MM.1S (cell line): ENCODE data around the gene RASA1.
A peak's percentile ranks its signal among the peaks of the same experiment; 100 is the strongest.

Source experiments
- DNase-seq: peaks from one replicate; pipeline ENCODE4 v3.0.0-alpha.2; 2015
- H2AFZ ChIP-seq: fragments of 300-600 bp; sonication (generic); 2 replicates; pipeline ENCODE4 v1.6.0; 2016; ENCODE audit warnings: antibody characterized with exemption, low read length
- H3F3A ChIP-seq: fragments of 300-600 bp; sonication (generic); 2 replicates; pipeline ENCODE4 v1.6.1; 2016; ENCODE audit warnings: mild to moderate bottlenecking, antibody characterized with exemption, low read length, moderate library complexity, mixed read lengths; ENCODE audit not compliant: insufficient read depth
- H3K27ac ChIP-seq: fragments of 300-600 bp; sonication (generic); 2 replicates; pipeline ENCODE4 v1.5.1; 2016; ENCODE audit warnings: mild to moderate bottlenecking, low read length
- H3K27me3 ChIP-seq: fragments of 300-600 bp; sonication (generic); replicated peaks from 2 replicates; pipeline ENCODE4 v1.6.0; 2016; ENCODE audit warnings: low read length; ENCODE audit not compliant: insufficient read depth
- H3K36me3 ChIP-seq: fragments of 300-600 bp; sonication (generic); replicated peaks from 2 replicates; pipeline ENCODE4 v1.6.1; 2016; ENCODE audit warnings: mild to moderate bottlenecking, low read length, mixed read lengths; ENCODE audit not compliant: insufficient read depth
- H3K4me1 ChIP-seq: fragments of 300-600 bp; sonication (generic); 2 replicates; pipeline ENCODE4 v1.6.1; 2016; ENCODE audit warnings: low read length, mixed read lengths
- H3K4me2 ChIP-seq: fragments of 300-600 bp; sonication (generic); 2 replicates; pipeline ENCODE4 v1.6.0; 2016; ENCODE audit warnings: low read depth, low read length
- H3K4me3 ChIP-seq: fragments of 300-600 bp; sonication (generic); 2 replicates; pipeline ENCODE4 v1.5.1; 2016; ENCODE audit warnings: low read length, mixed read lengths
- H3K79me2 ChIP-seq: fragments of 300-600 bp; sonication (generic); 2 replicates; pipeline ENCODE4 v1.6.1; 2016; ENCODE audit warnings: mixed run types, low read length, mixed read lengths
- H3K9ac ChIP-seq: fragments of 300-600 bp; sonication (generic); 2 replicates; pipeline ENCODE4 v1.6.1; 2016; ENCODE audit warnings: low read length, mixed read lengths
- H3K9me2 ChIP-seq: fragments of 300-600 bp; sonication (generic); replicated peaks from 2 replicates; pipeline ENCODE4 v1.6.1; 2016; ENCODE audit warnings: mild to moderate bottlenecking, low read length, mixed read lengths; ENCODE audit not compliant: insufficient read depth
- H3K9me3 ChIP-seq: fragments of 300-600 bp; sonication (generic); replicated peaks from 2 replicates; pipeline ENCODE4 v1.6.1; 2016; ENCODE audit warnings: mild to moderate bottlenecking, low read length, mixed read lengths; ENCODE audit not compliant: insufficient read depth
- H4K20me1 ChIP-seq: fragments of 300-600 bp; sonication (generic); 2 replicates; pipeline ENCODE4 v1.6.1; 2016; ENCODE audit warnings: mild to moderate bottlenecking, low read length, moderate library complexity, mixed read lengths; ENCODE audit not compliant: insufficient read depth
- EZH2 ChIP-seq: fragments of 300-600 bp; sonication (generic); optimal IDR thresholded peaks from 2 replicates; pipeline ENCODE3; 2017; ENCODE audit warnings: low read depth, mild to moderate bottlenecking, antibody characterized with exemption, low read length, mixed read lengths
- EZH2phosphoT487 ChIP-seq: fragments of 300-600 bp; sonication (generic); IDR thresholded peaks from 2 replicates; pipeline ENCODE4 v1.6.1; 2018; ENCODE audit warnings: antibody characterized with exemption, low read length
- TF ChIP-seq, protein P1 (sequence below): fragments of 300-600 bp; sonication (generic); IDR thresholded peaks from 2 replicates; pipeline ENCODE4 v1.5.1; 2016; ENCODE audit warnings: antibody characterized with exemption, low read length, mixed read lengths

The RASA1 gene

DNA sequence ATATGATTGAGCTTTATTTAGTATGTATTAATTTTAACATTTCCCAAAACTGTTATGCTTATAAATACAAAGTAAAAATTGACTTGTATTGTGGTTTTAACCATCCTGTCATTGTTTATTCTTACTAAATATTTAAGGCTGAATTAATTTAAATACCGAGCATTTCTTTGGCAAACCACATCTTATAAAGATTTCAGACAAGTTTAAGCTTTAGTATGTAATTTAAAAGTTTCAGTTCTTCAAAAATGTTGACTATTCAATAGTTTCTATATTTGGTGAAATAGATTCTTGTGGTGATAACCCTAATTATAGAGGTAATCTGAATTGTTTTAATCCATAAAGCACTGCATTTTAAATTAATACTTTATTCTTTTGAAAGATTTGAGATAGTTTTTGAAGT lies 79.6 kb downstream of the RASA1 start:
- no peak overlapping the region for H2AFZ ChIP-seq
- no peaks in the 10 kb centered on the region for H3K9me3 ChIP-seq
- H3K4me1 ChIP-seq, result peaks cover 13% of the 10 kb centered on the region
- H3K9me2 ChIP-seq, result no peaks in the 10 kb centered on the region
- TF ChIP-seq, protein P1, sequence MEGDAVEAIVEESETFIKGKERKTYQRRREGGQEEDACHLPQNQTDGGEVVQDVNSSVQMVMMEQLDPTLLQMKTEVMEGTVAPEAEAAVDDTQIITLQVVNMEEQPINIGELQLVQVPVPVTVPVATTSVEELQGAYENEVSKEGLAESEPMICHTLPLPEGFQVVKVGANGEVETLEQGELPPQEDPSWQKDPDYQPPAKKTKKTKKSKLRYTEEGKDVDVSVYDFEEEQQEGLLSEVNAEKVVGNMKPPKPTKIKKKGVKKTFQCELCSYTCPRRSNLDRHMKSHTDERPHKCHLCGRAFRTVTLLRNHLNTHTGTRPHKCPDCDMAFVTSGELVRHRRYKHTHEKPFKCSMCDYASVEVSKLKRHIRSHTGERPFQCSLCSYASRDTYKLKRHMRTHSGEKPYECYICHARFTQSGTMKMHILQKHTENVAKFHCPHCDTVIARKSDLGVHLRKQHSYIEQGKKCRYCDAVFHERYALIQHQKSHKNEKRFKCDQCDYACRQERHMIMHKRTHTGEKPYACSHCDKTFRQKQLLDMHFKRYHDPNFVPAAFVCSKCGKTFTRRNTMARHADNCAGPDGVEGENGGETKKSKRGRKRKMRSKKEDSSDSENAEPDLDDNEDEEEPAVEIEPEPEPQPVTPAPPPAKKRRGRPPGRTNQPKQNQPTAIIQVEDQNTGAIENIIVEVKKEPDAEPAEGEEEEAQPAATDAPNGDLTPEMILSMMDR, result no peak
- TF ChIP-seq EZH2 (no peak), EZH2phosphoT487 (no peak)
- H4K20me1 ChIP-seq, result no peaks in the 10 kb centered on the region
- no peak overlapping the region for H3K27ac ChIP-seq
- no peaks in the 10 kb centered on the region for H3F3A ChIP-seq
- H3K36me3 ChIP-seq, result peaks cover 7% of the 10 kb centered on the region
- DNase-seq, result peak; percentile 23
- no peaks in the 10 kb centered on the region for H3K27me3 ChIP-seq
- H3K9ac ChIP-seq, result no peak overlapping the region
- H3K4me2 ChIP-seq, result peak overlapping the region; percentile 21; the same call in 1 of the 2 replicates
- H3K4me3 ChIP-seq, result no peak overlapping the region
- H3K79me2 ChIP-seq, result no peaks in the 10 kb centered on the region

DNA sequence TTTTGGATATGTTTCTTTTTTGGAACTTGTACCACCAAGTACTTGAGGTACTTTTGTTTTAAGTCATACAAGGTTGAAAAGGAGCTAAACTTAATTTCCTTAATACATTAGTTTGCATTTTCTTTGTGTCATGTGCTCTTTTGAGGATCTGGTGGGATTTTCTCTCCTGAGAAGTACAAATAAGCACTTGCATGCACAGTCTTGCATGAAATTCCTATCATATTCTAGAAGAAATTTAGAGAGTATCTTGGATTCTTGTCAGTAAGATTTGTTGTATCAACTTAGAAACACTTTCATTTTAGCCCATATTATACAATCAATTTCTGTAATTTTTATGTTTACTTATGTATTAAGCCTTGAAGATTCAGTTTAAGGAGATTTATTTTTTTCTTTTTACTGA lies 80.2 kb downstream of the RASA1 start:
- H2AFZ ChIP-seq, result no peak overlapping the region
- peaks cover 13% of the 10 kb centered on the region for H3K4me1 ChIP-seq
- no peak overlapping the region for H3K27ac ChIP-seq
- H3K9me2 ChIP-seq, result no peaks in the 10 kb centered on the region
- no peak overlapping the region for H3K9ac ChIP-seq
- peaks cover 5% of the 10 kb centered on the region for H3K36me3 ChIP-seq
- no peaks in the 10 kb centered on the region for H3F3A ChIP-seq
- no peaks in the 10 kb centered on the region for H3K27me3 ChIP-seq
- H3K4me3 ChIP-seq, result no peak overlapping the region
- no peak for DNase-seq
- H3K9me3 ChIP-seq, result no peaks in the 10 kb centered on the region
- no peaks in the 10 kb centered on the region for H3K79me2 ChIP-seq
- H3K4me2 ChIP-seq, result peak overlapping the region; percentile 7
- TF ChIP-seq EZH2 (no peak), EZH2phosphoT487 (no peak)
- TF ChIP-seq, protein P1, result no peak
- H4K20me1 ChIP-seq, result no peaks in the 10 kb centered on the region

DNA sequence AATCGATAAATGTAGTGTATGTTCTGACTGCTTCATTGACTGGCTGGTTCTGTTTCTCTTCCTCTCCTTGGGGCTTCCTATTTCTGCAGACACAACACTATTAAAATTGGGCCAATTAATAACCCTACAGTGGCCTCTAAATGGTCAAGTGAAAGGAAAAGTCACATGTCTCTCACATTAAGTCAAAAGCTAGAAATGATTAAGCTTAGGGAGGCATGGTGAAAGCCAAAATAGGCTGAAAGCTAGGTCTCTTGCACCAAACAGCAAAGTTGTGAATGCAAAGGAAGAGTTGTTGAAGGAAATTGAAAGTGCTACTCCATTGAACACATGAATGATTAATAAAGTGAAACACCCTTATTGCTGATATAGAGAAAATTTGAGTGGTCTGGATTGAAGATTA lies 86.8 kb downstream of the RASA1 start:
- no peaks in the 10 kb centered on the region for H4K20me1 ChIP-seq
- no peaks in the 10 kb centered on the region for H3K4me1 ChIP-seq
- no peak overlapping the region for H3K9ac ChIP-seq
- no peaks in the 10 kb centered on the region; the same call in 1 of the 2 replicates for H3F3A ChIP-seq
- H3K9me2 ChIP-seq, result no peaks in the 10 kb centered on the region
- no peak overlapping the region for H3K4me3 ChIP-seq
- H3K36me3 ChIP-seq, result 0 out of 2 replicates have a peak, but pooled peaks cover 2% of the 10 kb centered on the region
- H3K9me3 ChIP-seq, result no peaks in the 10 kb centered on the region
- no peak overlapping the region for H3K27ac ChIP-seq
- H3K27me3 ChIP-seq, result no peaks in the 10 kb centered on the region
- H2AFZ ChIP-seq, result no peak overlapping the region
- H3K4me2 ChIP-seq, result no peak overlapping the region
- no peak for DNase-seq
- TF ChIP-seq EZH2phosphoT487 (no peak), EZH2 (no peak)
- TF ChIP-seq, protein P1, result no peak
- H3K79me2 ChIP-seq, result no peaks in the 10 kb centered on the region
